GM12878 (cell line): ENCODE results near the gene ENO2. TPM values are rescaled to one million over a fixed set of nuclear protein-coding genes. Genes with fewer than 3 reads are reported as not detected.

Experiments used
- CHD1 ChIP-seq: IDR thresholded peaks from 2 replicates; pipeline ENCODE4 v1.6.1; 2012; ENCODE audit warnings: low read depth, low read length, improper control_type of control experiment
- ESRRA ChIP-seq: IDR thresholded peaks from 2 replicates; pipeline ENCODE4 v1.6.1; 2012; ENCODE audit warnings: mild to moderate bottlenecking, low read length, improper control_type of control experiment
- EZH2 ChIP-seq: IDR thresholded peaks from 2 replicates; pipeline ENCODE4 v1.6.1; 2012; ENCODE audit warnings: low read depth, mild to moderate bottlenecking, control low read depth, inconsistent platforms, low read length, borderline replicate concordance; ENCODE audit not compliant: control insufficient read depth
- HDAC6 ChIP-seq: fragments of 200-600 bp; sonication (generic); IDR thresholded peaks from one replicate; pipeline ENCODE4 v1.8.0; 2017; ENCODE audit warnings: antibody characterized with exemption; ENCODE audit not compliant: unreplicated experiment
- MEF2B ChIP-seq: fragments of 450-650 bp; IDR thresholded peaks from 2 replicates; pipeline ENCODE4 v1.6.1; 2018; ENCODE audit warnings: mild to moderate bottlenecking, moderate library complexity; ENCODE audit not compliant: partially characterized antibody, poor library complexity, severe bottlenecking
- MYB ChIP-seq: fragments of 150-350 bp; IDR thresholded peaks from 2 replicates; pipeline ENCODE4 v1.6.1; 2014; ENCODE audit warnings: mild to moderate bottlenecking, low read depth, low read length, borderline replicate concordance
- REST ChIP-seq: IDR thresholded peaks from 2 replicates; pipeline ENCODE4 v1.6.1; 2012; ENCODE audit warnings: mild to moderate bottlenecking, low read depth, low read length
- SMARCA5 ChIP-seq: fragments of 450-650 bp; IDR thresholded peaks from 2 replicates; pipeline ENCODE4 v1.6.1; 2017; ENCODE audit warnings: mild to moderate bottlenecking
- STAT1 ChIP-seq: fragments of 450-650 bp; conservative IDR thresholded peaks from 2 replicates; pipeline ENCODE4 v1.6.1; 2014; ENCODE audit warnings: antibody characterized with exemption, mild to moderate bottlenecking
- polyA plus RNA-seq, 11 experiments: library from polyadenylated mRNA; depleted of rRNA in 4 of 11; unstranded in 6 of 11; stranded (reverse) in 5 of 11; fragments of >200 nt; fragmentation: Nextera tagmentation in 4 of 11; fragmentation: Illumina TruSeq in 1 of 11; extraction: Ambion mirVana in 4 of 11; extraction: Trizol in 1 of 11; gene quantifications; 1 replicate in 1 of 11; 2 replicates in 10 of 11; pipeline versions ENCODE4 v1.2.1 to v1.2.3, GENCODE V29; 2011 to 2016; ENCODE audit warnings: inconsistent platforms in 2 of 11, missing spikeins in 2 of 11, low read depth in 1 of 11
- total RNA-seq, 4 experiments: library from RNA; depleted of rRNA in 3 of 4; stranded (reverse); fragments of >200 nt in 3 of 4; fragmentation: Illumina TruSeq in 1 of 4; extraction: Trizol in 1 of 4; gene quantifications; 2 replicates each; pipeline versions ENCODE4 v1.2.1 to v1.2.3, GENCODE V29; 2013 to 2021
- TF ChIP-seq, protein P1 (sequence below): fragments of 450-650 bp; IDR thresholded peaks from 2 replicates; pipeline ENCODE4 v1.6.1; 2018; ENCODE audit warnings: borderline replicate concordance, mild to moderate bottlenecking; ENCODE audit not compliant: partially characterized antibody
- TF ChIP-seq, protein P2 (sequence below): fragments of 150-350 bp; IDR thresholded peaks from 2 replicates; pipeline ENCODE4 v1.6.1; 2016; ENCODE audit warnings: low read depth, low read length
- TF ChIP-seq, protein P3 (sequence below): fragments of 150-350 bp; IDR thresholded peaks from 2 replicates; pipeline ENCODE4 v1.6.1; 2014; ENCODE audit warnings: mild to moderate bottlenecking, low read depth, low read length
- TF ChIP-seq, protein P4 (sequence below): IDR thresholded peaks from 2 replicates; pipeline ENCODE4 v1.6.1; 2011; ENCODE audit warnings: mild to moderate bottlenecking, low read depth, low read length, moderate library complexity; ENCODE audit not compliant: insufficient replicate concordance
- TF ChIP-seq, protein P5 (sequence below): IDR thresholded peaks from 2 replicates; pipeline ENCODE4 v1.6.1; 2012; ENCODE audit warnings: low read depth, low read length, improper control_type of control experiment

The ENO2 gene
- total and polyA plus RNA-seq, 10 of the 15 experiments (the other 5 are each of a cell fraction or from before 2014, with no cell fraction given) = 24.8 to 196 (median 43.1) TPM

DNA sequence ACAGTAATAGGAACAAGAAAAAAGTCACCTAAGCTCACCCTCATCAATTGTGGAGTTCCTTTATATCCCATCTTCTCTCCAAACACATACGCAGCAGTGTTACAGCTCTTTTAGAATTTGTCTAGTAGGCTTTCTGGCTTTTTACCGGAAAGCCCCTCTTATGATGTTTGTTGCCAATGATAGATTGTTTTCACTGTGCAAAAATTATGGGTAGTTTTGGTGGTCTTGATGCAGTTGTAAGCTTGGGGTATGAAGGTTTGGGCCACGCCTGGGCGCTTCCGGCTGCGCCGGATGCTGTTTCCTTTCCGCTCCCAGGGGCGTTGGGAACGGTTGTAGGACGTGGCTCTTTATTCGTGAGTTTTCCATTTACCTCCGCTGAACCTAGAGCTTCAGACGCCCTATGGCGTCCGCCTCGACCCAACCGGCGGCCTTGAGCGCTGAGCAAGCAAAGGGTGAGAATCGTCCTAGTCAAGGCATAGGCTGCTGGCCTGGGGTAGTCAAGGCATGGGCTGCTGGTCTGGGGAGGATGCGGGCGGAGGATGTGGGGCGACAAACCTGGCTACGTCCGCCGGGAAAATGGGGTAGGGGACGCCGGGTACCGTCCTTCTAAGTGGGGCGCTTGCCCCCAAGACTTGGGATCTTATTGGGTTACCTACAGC, 29.5 kb downstream of the ENO2 start, which contains the start of the genes C12orf57 and RNU7-1 (continued):
- TF ChIP-seq, protein P1, sequence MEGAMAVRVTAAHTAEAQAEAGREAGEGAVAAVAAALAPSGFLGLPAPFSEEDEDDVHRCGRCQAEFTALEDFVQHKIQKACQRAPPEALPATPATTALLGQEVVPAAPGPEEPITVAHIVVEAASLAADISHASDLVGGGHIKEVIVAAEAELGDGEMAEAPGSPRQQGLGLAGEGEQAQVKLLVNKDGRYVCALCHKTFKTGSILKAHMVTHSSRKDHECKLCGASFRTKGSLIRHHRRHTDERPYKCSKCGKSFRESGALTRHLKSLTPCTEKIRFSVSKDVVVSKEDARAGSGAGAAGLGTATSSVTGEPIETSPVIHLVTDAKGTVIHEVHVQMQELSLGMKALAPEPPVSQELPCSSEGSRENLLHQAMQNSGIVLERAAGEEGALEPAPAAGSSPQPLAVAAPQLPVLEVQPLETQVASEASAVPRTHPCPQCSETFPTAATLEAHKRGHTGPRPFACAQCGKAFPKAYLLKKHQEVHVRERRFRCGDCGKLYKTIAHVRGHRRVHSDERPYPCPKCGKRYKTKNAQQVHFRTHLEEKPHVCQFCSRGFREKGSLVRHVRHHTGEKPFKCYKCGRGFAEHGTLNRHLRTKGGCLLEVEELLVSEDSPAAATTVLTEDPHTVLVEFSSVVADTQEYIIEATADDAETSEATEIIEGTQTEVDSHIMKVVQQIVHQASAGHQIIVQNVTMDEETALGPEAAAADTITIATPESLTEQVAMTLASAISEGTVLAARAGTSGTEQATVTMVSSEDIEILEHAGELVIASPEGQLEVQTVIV = no peak
- TF ChIP-seq, protein P2, sequence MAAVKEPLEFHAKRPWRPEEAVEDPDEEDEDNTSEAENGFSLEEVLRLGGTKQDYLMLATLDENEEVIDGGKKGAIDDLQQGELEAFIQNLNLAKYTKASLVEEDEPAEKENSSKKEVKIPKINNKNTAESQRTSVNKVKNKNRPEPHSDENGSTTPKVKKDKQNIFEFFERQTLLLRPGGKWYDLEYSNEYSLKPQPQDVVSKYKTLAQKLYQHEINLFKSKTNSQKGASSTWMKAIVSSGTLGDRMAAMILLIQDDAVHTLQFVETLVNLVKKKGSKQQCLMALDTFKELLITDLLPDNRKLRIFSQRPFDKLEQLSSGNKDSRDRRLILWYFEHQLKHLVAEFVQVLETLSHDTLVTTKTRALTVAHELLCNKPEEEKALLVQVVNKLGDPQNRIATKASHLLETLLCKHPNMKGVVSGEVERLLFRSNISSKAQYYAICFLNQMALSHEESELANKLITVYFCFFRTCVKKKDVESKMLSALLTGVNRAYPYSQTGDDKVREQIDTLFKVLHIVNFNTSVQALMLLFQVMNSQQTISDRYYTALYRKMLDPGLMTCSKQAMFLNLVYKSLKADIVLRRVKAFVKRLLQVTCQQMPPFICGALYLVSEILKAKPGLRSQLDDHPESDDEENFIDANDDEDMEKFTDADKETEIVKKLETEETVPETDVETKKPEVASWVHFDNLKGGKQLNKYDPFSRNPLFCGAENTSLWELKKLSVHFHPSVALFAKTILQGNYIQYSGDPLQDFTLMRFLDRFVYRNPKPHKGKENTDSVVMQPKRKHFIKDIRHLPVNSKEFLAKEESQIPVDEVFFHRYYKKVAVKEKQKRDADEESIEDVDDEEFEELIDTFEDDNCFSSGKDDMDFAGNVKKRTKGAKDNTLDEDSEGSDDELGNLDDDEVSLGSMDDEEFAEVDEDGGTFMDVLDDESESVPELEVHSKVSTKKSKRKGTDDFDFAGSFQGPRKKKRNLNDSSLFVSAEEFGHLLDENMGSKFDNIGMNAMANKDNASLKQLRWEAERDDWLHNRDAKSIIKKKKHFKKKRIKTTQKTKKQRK = no peak; the same call in 1 of the 2 replicates
- TF ChIP-seq EZH2 (no peak), HDAC6 (peak; percentile 35), STAT1 (peak; percentile 24; the same call in 1 of the 2 replicates), ESRRA (peak; percentile 73; the same call in 1 of the 2 replicates), MYB (peak; percentile 94), CHD1 (no peak), REST (peak; percentile 35; the same call in 1 of the 2 replicates), SMARCA5 (0 out of 2 replicates have a peak, but pooled peaks have one; percentile 19), MEF2B (peak; percentile 63)
- TF ChIP-seq, protein P3, sequence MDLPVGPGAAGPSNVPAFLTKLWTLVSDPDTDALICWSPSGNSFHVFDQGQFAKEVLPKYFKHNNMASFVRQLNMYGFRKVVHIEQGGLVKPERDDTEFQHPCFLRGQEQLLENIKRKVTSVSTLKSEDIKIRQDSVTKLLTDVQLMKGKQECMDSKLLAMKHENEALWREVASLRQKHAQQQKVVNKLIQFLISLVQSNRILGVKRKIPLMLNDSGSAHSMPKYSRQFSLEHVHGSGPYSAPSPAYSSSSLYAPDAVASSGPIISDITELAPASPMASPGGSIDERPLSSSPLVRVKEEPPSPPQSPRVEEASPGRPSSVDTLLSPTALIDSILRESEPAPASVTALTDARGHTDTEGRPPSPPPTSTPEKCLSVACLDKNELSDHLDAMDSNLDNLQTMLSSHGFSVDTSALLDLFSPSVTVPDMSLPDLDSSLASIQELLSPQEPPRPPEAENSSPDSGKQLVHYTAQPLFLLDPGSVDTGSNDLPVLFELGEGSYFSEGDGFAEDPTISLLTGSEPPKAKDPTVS = no peak
- TF ChIP-seq, protein P4, sequence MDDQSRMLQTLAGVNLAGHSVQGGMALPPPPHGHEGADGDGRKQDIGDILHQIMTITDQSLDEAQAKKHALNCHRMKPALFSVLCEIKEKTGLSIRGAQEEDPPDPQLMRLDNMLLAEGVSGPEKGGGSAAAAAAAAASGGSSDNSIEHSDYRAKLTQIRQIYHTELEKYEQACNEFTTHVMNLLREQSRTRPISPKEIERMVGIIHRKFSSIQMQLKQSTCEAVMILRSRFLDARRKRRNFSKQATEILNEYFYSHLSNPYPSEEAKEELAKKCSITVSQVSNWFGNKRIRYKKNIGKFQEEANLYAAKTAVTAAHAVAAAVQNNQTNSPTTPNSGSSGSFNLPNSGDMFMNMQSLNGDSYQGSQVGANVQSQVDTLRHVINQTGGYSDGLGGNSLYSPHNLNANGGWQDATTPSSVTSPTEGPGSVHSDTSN = peak; percentile 75
- TF ChIP-seq, protein P5, sequence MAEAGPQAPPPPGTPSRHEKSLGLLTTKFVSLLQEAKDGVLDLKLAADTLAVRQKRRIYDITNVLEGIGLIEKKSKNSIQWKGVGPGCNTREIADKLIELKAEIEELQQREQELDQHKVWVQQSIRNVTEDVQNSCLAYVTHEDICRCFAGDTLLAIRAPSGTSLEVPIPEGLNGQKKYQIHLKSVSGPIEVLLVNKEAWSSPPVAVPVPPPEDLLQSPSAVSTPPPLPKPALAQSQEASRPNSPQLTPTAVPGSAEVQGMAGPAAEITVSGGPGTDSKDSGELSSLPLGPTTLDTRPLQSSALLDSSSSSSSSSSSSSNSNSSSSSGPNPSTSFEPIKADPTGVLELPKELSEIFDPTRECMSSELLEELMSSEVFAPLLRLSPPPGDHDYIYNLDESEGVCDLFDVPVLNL = no peak
